Hepatocyte (in vitro differentiated cells): ENCODE results near the gene CAMK4. TPM values are rescaled to one million over a fixed set of nuclear protein-coding genes. Genes with fewer than 3 reads are reported as not detected.

Experiments used
- DNase-seq: peaks from one replicate; pipeline ENCODE4 v3.0.0-alpha.2; 2016; ENCODE audit warnings: low spot score
- H2AFZ ChIP-seq: fragments of 200-600 bp; sonication (generic); 2 replicates; pipeline ENCODE4 v1.6.0; 2016; ENCODE audit warnings: antibody characterized with exemption, mild to moderate bottlenecking
- H3K27ac ChIP-seq: fragments of 200-600 bp; sonication (generic); 2 replicates; pipeline ENCODE4 v1.5.1; 2016; ENCODE audit warnings: mild to moderate bottlenecking
- H3K27me3 ChIP-seq: fragments of 200-600 bp; sonication (generic); 2 replicates; pipeline ENCODE4 v1.6.1; 2016
- H3K36me3 ChIP-seq: fragments of 200-600 bp; sonication (generic); replicated peaks from 2 replicates; pipeline ENCODE4 v1.5.1; 2016; ENCODE audit warnings: low read depth; ENCODE audit not compliant: insufficient read depth
- H3K4me1 ChIP-seq: fragments of 200-600 bp; sonication (generic); 2 replicates; pipeline ENCODE4 v1.5.1; 2016; ENCODE audit warnings: mild to moderate bottlenecking, moderate library complexity; ENCODE audit not compliant: insufficient read depth
- H3K4me2 ChIP-seq: fragments of 200-600 bp; sonication (generic); 2 replicates; pipeline ENCODE4 v1.6.0; 2016
- H3K4me3 ChIP-seq: fragments of 200-600 bp; sonication (generic); 2 replicates; pipeline ENCODE4 v1.5.1; 2016; ENCODE audit warnings: mild to moderate bottlenecking
- H3K79me2 ChIP-seq: fragments of 200-600 bp; sonication (generic); 2 replicates; pipeline ENCODE4 v1.6.0; 2017; ENCODE audit warnings: mild to moderate bottlenecking
- H3K9me2 ChIP-seq: fragments of 200-600 bp; sonication (generic); replicated peaks from 2 replicates; pipeline ENCODE4 v1.6.0; 2017; ENCODE audit warnings: mild to moderate bottlenecking; ENCODE audit not compliant: insufficient read depth
- H3K9me3 ChIP-seq: fragments of 200-600 bp; sonication (generic); 2 replicates; pipeline ENCODE4 v1.5.1; 2016; ENCODE audit warnings: low read depth, mild to moderate bottlenecking
- H4K20me1 ChIP-seq: fragments of 200-600 bp; sonication (generic); 2 replicates; pipeline ENCODE4 v1.6.0; 2016; ENCODE audit warnings: mild to moderate bottlenecking; ENCODE audit not compliant: insufficient read depth, poor library complexity, severe bottlenecking
- CTCF ChIP-seq: fragments of 200-600 bp; sonication (generic); IDR thresholded peaks from 2 replicates; pipeline ENCODE4 v1.5.1; 2016; ENCODE audit warnings: antibody characterized with exemption, mild to moderate bottlenecking; ENCODE audit not compliant: poor library complexity
- EZH2 ChIP-seq: fragments of 200-600 bp; sonication (generic); IDR thresholded peaks from 2 replicates; pipeline ENCODE4 v1.6.1; 2016; ENCODE audit warnings: antibody characterized with exemption, mild to moderate bottlenecking, borderline replicate concordance
- EZH2phosphoT487 ChIP-seq: fragments of 200-600 bp; sonication (generic); IDR thresholded peaks from one replicate; pipeline ENCODE4 v1.6.1; 2018; ENCODE audit warnings: antibody characterized with exemption, mild to moderate bottlenecking, low read depth, moderate library complexity; ENCODE audit not compliant: unreplicated experiment, severe bottlenecking
- WGBS: methylation state at CpG from one replicate; pipeline ENCODE4 v1.1.6; 2016; ENCODE audit warnings: low lambda C conversion rate; ENCODE audit errors: missing lambda C conversion rate; 5-methylcytosine and 5-hydroxymethylcytosine counted together
- polyA plus RNA-seq: library from polyadenylated mRNA; unstranded; fragments of >200 nt; fragmentation: Nextera tagmentation; extraction: Ambion mirVana; gene quantifications from 2 replicates; pipeline ENCODE4 v1.2.1, GENCODE V29; 2016
- total RNA-seq: library from RNA; depleted of rRNA; stranded (reverse); fragments of >200 nt; gene quantifications from 2 replicates; pipeline ENCODE4 v1.2.3, GENCODE V29; 2014

CAMK4 gene
- total and polyA plus RNA-seq, 2 experiments from 2014 or later = 1.0 to 3.4 TPM

DNA sequence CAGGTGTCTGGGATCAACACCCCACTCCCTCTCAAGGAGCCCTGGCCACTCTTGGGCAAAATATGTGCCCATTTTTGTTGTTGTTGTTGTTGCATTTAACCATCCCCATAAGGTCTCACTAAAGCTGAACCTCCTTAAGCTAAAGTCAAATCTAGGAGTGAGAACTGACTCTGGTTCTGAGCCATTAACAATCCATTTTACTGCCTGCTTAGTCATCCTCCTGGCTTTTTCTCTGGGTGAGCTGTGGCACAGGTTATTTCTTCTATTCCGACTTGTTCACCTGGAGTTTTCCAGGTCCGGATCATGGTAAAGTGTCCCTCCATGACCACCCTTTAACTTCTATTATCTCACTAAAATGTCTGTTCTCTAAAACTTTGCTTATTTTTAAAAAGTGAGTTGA, 85.2 kb downstream of the CAMK4 start:
- DNase-seq = no peak
- no peak overlapping the region for H2AFZ ChIP-seq
- no peaks in the 10 kb centered on the region for H3K9me3 ChIP-seq
- no peak overlapping the region for H3K4me2 ChIP-seq
- H3K79me2 ChIP-seq = no peaks in the 10 kb centered on the region
- peaks cover 4% of the 10 kb centered on the region for H3K27me3 ChIP-seq
- no peaks in the 10 kb centered on the region for H4K20me1 ChIP-seq
- no peaks in the 10 kb centered on the region for H3K36me3 ChIP-seq
- H3K9me2 ChIP-seq = no peaks in the 10 kb centered on the region
- TF ChIP-seq EZH2 = no peak
- TF ChIP-seq EZH2phosphoT487 = no peak
- no peak for TF ChIP-seq CTCF
- H3K4me1 ChIP-seq = no peaks in the 10 kb centered on the region
- WGBS = 77% methylated on average over 2 of the region's 2 CpGs
- H3K27ac ChIP-seq = no peak overlapping the region
- H3K4me3 ChIP-seq = no peak overlapping the region

DNA sequence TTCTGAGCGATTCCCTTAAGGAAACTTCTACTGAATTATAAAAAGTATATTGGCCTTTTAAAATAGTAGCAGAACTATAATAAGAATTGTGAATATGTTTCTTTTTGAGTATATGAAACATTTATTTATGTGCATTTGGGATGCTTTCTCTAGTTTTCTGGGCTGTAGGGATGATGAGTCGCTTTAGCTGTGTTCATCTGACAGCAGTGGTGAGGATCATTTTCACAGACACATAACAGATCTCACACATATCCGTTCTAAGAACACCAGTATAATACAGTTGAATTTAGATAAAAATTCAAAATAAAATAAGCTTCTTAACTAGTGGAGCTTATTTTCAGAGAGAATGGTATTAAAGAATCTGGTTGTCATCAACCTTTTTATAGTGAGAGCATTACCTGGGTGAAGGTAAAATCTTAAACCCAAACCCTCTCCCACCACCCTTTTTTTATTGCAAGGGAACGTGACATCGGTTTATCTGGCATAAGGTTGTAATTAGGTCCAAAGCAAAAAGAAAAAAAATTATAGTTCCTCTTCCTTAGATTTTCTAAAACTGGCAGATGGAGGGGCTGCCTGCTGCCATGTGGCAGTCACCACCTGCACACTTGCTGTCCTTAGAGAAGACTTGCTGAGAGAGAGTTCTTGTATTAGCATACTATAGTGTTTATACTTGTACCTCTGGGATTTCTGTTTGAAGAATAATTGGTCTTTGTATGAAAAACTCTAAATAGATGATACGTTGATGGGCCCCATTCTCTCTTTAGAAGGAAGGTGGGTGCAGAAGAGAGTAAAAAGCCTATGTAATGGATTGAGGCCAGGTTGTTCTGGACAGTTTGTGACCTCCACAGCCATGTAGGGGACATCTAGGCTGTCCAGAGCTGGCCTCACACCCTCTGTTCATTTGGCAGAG, 86.8 kb downstream of the CAMK4 start:
- H3K9me3 ChIP-seq = no peaks in the 10 kb centered on the region
- 82% methylated on average over 6 of the region's 6 CpGs for WGBS
- no peak overlapping the region for H3K27ac ChIP-seq
- peaks cover 4% of the 10 kb centered on the region for H3K27me3 ChIP-seq
- no peaks in the 10 kb centered on the region for H4K20me1 ChIP-seq
- H2AFZ ChIP-seq = no peak overlapping the region
- no peaks in the 10 kb centered on the region for H3K36me3 ChIP-seq
- TF ChIP-seq CTCF (no peak), EZH2phosphoT487 (no peak), EZH2 (no peak)
- no peak overlapping the region for H3K4me3 ChIP-seq
- H3K79me2 ChIP-seq = no peaks in the 10 kb centered on the region
- no peaks in the 10 kb centered on the region for H3K4me1 ChIP-seq
- no peaks in the 10 kb centered on the region for H3K9me2 ChIP-seq
- no peak overlapping the region for H3K4me2 ChIP-seq
- no peak for DNase-seq

DNA sequence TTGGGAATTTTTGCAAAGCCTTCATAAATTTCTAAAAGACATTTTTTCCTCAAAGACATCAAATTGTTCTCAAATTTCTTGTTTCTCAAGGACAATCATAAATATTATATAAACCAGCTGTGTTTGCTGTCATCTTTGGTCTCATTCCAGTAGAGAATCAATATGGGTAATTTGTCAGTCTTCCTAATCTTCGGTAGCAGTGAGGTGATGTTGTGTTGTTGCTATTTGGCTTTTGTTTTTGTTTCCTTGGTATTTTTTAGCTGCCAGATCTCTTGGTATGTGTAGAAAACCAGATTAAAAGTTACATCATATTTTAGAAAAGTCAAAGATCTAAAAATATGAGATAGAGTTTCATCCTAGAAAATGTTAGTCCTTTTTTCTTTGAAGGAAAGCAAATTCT, 87.5 kb downstream of the CAMK4 start:
- Histone ChIP-seq H3K9me2 (no peaks in the 10 kb centered on the region), H2AFZ (no peak overlapping the region), H3K27me3 (peaks cover 4% of the 10 kb centered on the region), H3K27ac (no peak overlapping the region), H3K36me3 (no peaks in the 10 kb centered on the region), H3K9me3 (no peaks in the 10 kb centered on the region), H3K79me2 (no peaks in the 10 kb centered on the region), H4K20me1 (no peaks in the 10 kb centered on the region), H3K4me1 (no peaks in the 10 kb centered on the region), H3K4me2 (no peak overlapping the region), H3K4me3 (no peak overlapping the region)
- no peak for DNase-seq
- 79% methylated on average over 1 of the region's 1 CpG for WGBS
- TF ChIP-seq CTCF (no peak), EZH2phosphoT487 (no peak), EZH2 (no peak)
